Astrocyte of the hippocampus (primary cell): Measurements from ENCODE around the gene PEX13.
"Not testable (repeated sequence)": the region's sequence is repeated elsewhere in the genome, so short reads cannot be mapped to it uniquely, and the experiment has no call there.

Experiments
- DNase-seq: peaks from one replicate; pipeline ENCODE4 v3.0.0; 2011; ENCODE audit warnings: low read depth, low spot score

PEX13 gene

GRCh38 chr2:61006486-61007105, 10.9 kb upstream of the PEX13 start:
- no peak for DNase-seq

GRCh38 chr2:61009355-61009754, 8.2 kb upstream of the PEX13 start:
- DNase-seq = no peak

GRCh38 chr2:61011678-61012077, 5.8 kb upstream of the PEX13 start:
- DNase-seq = peak; percentile 4

- peak; percentile 57 for DNase-seq
Observed at GRCh38 chr2:61012303-61012702, 5.2 kb upstream of the PEX13 start.

GRCh38 chr2:61013382-61013781, 4.1 kb upstream of the PEX13 start:
- DNase-seq = no peak

GRCh38 chr2:61014763-61015162, 2.8 kb upstream of the PEX13 start:
- no peak for DNase-seq

- DNase-seq = no peak
Observed at GRCh38 chr2:61015976-61016375, 1.5 kb upstream of the PEX13 start.

- DNase-seq = no peak
Observed at GRCh38 chr2:61016392-61017002, 1.0 kb upstream of the PEX13 start.

GRCh38 chr2:61017003-61017555, 441 bp upstream of the PEX13 start:
- peak; percentile 87 for DNase-seq

- no peak for DNase-seq
Observed at GRCh38 chr2:61018318-61018755, 817 bp downstream of the PEX13 start.

GRCh38 chr2:61018798-61019197, 1.3 kb downstream of the PEX13 start:
- no peak for DNase-seq

- no peak for DNase-seq
Observed at GRCh38 chr2:61021228-61021660, 3.7 kb downstream of the PEX13 start.

- DNase-seq = no peak
Observed at GRCh38 chr2:61023670-61024069, 6.2 kb downstream of the PEX13 start.

GRCh38 chr2:61029533-61029932, 12.0 kb downstream of the PEX13 start:
- DNase-seq = no peak

- not testable (repeated sequence) for DNase-seq
Observed at GRCh38 chr2:61034592-61034991, 17.1 kb downstream of the PEX13 start.

- DNase-seq = not testable (repeated sequence)
Observed at GRCh38 chr2:61036643-61037042, 19.1 kb downstream of the PEX13 start.

- no peak for DNase-seq
Observed at GRCh38 chr2:61042807-61043206, 25.3 kb downstream of the PEX13 start.

GRCh38 chr2:61044636-61045035, 27.1 kb downstream of the PEX13 start:
- DNase-seq = no peak

GRCh38 chr2:61045226-61045625, 27.7 kb downstream of the PEX13 start:
- DNase-seq = no peak

- DNase-seq = no peak
Observed at GRCh38 chr2:61045999-61046398, 28.5 kb downstream of the PEX13 start.

GRCh38 chr2:61055557-61055956, 38.0 kb downstream of the PEX13 start:
- peak; percentile 7 for DNase-seq

- no peak for DNase-seq
Observed at GRCh38 chr2:61057562-61057961, 40.0 kb downstream of the PEX13 start.

- DNase-seq = no peak
Observed at GRCh38 chr2:61059382-61059781, 41.9 kb downstream of the PEX13 start.
